Tongue (tissue), 2 donors: ENCODE measurements around the gene VIPR2. TPM values are rescaled to one million over a fixed set of nuclear protein-coding genes. Genes with fewer than 3 reads are reported as not detected.
"Not testable (repeated sequence)": the region's sequence is repeated elsewhere in the genome, so short reads cannot be mapped to it uniquely, and the experiment has no call there.

Source experiments
- DNase-seq: peaks from one replicate; pipeline ENCODE4 v3.0.0-alpha.2; 2015
- total RNA-seq: library from RNA; depleted of rRNA; stranded (reverse); fragments of >200 nt; gene quantifications from one replicate; pipeline ENCODE4 v1.2.3, GENCODE V29; 2014

The VIPR2 gene
- total RNA-seq, 1 donor from 2014 or later: 9.6 TPM

- DNase-seq: no peak
Observed at GRCh38 chr7:159091480-159092475, 52.9 kb downstream of the VIPR2 start.

GRCh38 chr7:159091041-159091440 lies 53.6 kb downstream of the VIPR2 start:
- DNase-seq: no peak

GRCh38 chr7:159088016-159088865 lies 56.4 kb downstream of the VIPR2 start:
- DNase-seq: no peak

GRCh38 chr7:159086301-159086925 lies 58.3 kb downstream of the VIPR2 start:
- no peak for DNase-seq

GRCh38 chr7:159084069-159084801 lies 60.4 kb downstream of the VIPR2 start:
- DNase-seq: no peak

- no peak for DNase-seq
Observed at GRCh38 chr7:159083698-159084068, 61.0 kb downstream of the VIPR2 start.

DNA sequence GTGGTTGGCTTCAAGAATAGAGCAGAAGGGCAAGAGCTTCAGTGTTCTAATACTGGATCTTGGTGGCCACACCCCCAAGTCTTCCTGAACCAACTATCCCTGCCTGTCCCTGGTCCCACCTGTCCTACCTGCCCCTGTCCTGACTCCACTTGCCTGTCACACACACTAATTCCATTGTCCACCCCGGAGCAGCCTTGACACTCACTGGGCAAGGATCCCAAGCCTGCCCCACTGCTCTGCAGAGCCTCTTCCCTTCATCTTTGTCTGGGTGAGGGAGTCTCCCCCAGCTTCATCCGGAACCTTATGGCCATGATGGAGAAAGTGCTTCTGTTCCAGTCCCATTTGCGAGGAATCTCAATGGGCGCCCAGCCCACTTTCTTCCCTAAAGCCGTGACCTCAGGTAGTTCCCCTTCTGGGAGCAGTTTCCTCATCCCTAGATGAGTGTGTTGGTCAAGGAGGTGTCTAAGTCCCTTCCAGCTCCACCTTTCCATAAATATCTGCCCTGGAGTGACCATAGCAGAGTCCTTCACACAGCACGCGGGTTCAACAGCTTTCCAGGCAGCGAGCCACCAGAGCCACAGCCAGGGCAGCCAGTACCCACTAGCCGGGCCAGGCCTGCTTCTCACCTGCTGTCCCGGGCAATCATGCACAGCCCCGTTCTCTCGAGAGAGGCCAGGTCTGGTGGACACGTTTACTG lies 61.5 kb downstream of the VIPR2 start:
- no peak for DNase-seq

- not testable (repeated sequence) for DNase-seq
Observed at GRCh38 chr7:159082075-159082474, 62.6 kb downstream of the VIPR2 start.

DNA sequence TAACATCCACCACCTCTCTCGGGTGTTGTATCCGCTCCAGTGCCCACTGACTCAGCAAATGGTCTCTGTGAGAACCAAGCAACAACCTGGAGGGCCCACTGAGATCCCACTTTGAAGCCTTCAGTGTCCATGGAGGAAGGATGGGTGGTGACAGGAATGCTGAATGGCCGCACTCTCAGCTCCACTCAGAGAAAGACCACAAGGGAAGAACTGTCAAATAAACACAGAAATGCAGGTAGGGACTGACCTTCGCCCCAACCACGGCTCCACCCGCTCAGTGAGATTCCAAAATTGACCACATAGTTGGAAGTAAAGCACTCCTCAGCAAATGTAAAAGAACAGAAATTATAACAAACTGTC lies 65.8 kb downstream of the VIPR2 start:
- DNase-seq: no peak

- DNase-seq: no peak
Observed at GRCh38 chr7:159078193-159078910, 66.3 kb downstream of the VIPR2 start.

- no peak for DNase-seq
Observed at GRCh38 chr7:159076333-159076732, 68.3 kb downstream of the VIPR2 start.

- peak; percentile 26 for DNase-seq
Observed at GRCh38 chr7:159075563-159076238, 69.0 kb downstream of the VIPR2 start.

DNA sequence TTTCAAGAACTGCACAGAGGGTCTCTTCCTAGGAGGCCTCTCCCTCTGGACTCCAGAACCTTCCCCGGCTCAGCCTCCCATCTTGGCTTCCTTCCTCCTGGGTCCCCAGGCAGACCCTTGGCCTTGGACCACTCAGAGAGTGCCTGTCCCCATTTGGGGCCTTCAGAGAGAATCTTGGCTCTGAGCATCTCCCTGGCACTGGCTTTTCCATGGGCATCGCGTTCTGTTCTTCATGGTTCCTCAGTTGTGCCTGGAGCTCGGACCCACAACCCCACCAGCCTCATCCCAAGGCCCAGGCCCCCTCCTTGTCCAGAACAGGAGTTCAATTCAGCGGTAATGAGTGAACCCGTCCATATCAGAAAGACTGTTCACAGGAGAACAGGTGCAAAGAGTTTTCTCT lies 73.4 kb downstream of the VIPR2 start:
- no peak for DNase-seq

- DNase-seq: peak; percentile 67
Observed at GRCh38 chr7:159070431-159071148, 74.1 kb downstream of the VIPR2 start.

DNA sequence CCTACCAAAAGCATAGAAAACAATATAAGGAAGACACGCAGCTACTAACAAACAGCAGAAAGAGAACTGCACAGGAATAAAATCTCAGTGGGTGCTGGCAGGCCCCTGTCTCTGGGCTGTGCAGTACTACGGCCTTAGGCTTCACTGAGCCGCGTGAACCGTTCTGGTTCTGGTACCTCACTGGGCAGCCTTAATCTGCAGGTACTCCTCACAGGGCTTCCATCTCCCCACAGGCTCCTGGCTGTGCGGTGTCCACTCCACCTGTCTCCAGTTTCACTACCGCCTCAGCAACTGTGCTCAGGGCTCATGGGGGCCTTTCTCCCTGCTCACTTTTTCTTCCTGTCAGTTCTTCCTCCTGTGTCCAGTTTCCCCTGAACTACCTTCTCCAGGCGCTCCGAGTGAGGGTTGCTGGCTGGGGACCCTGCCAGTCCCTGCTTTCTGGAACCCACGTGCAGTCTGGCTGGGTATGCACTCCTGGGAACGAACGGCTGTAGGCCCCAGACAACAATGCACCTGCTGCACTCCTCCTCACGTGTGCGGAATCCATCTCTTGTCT lies 75.7 kb downstream of the VIPR2 start:
- peak; percentile 19 for DNase-seq

DNA sequence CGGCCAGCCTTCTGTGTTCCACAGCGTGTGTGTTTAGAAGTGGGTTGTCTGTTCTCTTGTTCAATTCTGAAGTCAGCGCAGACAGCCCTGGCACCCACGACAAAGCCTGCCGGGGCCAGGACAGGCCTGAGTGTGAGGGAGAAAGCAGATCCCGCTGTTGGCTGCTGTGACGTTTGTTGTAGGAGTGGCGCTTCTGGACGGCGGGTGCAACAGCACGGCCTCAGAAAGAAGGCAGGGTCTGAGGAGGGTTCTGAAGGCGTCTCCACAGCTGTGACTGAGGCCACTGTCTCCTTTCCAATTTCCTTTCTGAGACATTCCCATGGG lies 76.2 kb downstream of the VIPR2 start:
- DNase-seq: peak; percentile 84

GRCh38 chr7:159067576-159068487 lies 76.8 kb downstream of the VIPR2 start:
- peak; percentile 67 for DNase-seq
